GM15510 (cell line): Measurements from ENCODE around the gene ART3.

ENCODE experiments used
- POLR2A ChIP-seq: IDR thresholded peaks from 3 replicates; pipeline ENCODE4 v1.6.1; 2011; ENCODE audit warnings: borderline replicate concordance; ENCODE audit not compliant: insufficient read length; ENCODE audit errors: extremely low read depth

Gene ART3

GRCh38 chr4:76074468-76074867, at the start of gene ART3:
ART3 (plus strand) TSS chr4:76074709; CDS start chr4:76075890, 1,181 bp downstream.
- TF ChIP-seq POLR2A = no peak

GRCh38 chr4:76028350-76028765, 46.2 kb upstream of the ART3 start:
- TF ChIP-seq POLR2A = no peak

- no peak for TF ChIP-seq POLR2A
Measured at GRCh38 chr4:76029300-76029699, 45.2 kb upstream of the ART3 start.

- TF ChIP-seq POLR2A = no peak
Measured at GRCh38 chr4:76035141-76035540, 39.4 kb upstream of the ART3 start.

GRCh38 chr4:76035799-76036380, 38.6 kb upstream of the ART3 start, which contains the start of gene CXCL11:
CXCL11 (minus strand) TSS chr4:76036070; CDS start chr4:76035987, 83 bp downstream.
- TF ChIP-seq POLR2A = no peak

GRCh38 chr4:76036855-76037254, 37.7 kb upstream of the ART3 start:
- TF ChIP-seq POLR2A = no peak

- TF ChIP-seq POLR2A = no peak
Measured at GRCh38 chr4:76053730-76054129, 20.8 kb upstream of the ART3 start.

- no peak for TF ChIP-seq POLR2A
Measured at GRCh38 chr4:76055016-76055415, 19.5 kb upstream of the ART3 start.

- TF ChIP-seq POLR2A = no peak
Measured at GRCh38 chr4:76055421-76055820, 19.1 kb upstream of the ART3 start.

- no peak for TF ChIP-seq POLR2A
Measured at GRCh38 chr4:76058302-76058701, 16.2 kb upstream of the ART3 start.

- TF ChIP-seq POLR2A = no peak
Measured at GRCh38 chr4:76058888-76059426, 15.6 kb upstream of the ART3 start.

GRCh38 chr4:76059750-76060149, 14.8 kb upstream of the ART3 start:
- TF ChIP-seq POLR2A = no peak

GRCh38 chr4:76060506-76060905, 14.0 kb upstream of the ART3 start:
- TF ChIP-seq POLR2A = no peak

- TF ChIP-seq POLR2A = no peak
Measured at GRCh38 chr4:76061421-76061820, 13.1 kb upstream of the ART3 start.

GRCh38 chr4:76061982-76062381, 12.5 kb upstream of the ART3 start:
- TF ChIP-seq POLR2A = no peak

- TF ChIP-seq POLR2A = no peak
Measured at GRCh38 chr4:76066546-76066945, 8.0 kb upstream of the ART3 start.
